Upper lobe of left lung (tissue), 4 donors: ENCODE measurements around the gene OR4S1.

Experiments
- POLR2A ChIP-seq, 4 donors: fragments of 450-650 bp; IDR thresholded peaks; one replicate each; pipeline ENCODE4 v1.5.1; 2016 to 2017; ENCODE audit warnings: antibody characterized with exemption in 4 of 4, mild to moderate bottlenecking in 2 of 4
- POLR2AphosphoS5 ChIP-seq, 2 donors: sonication (generic); formaldehyde crosslinking; IDR thresholded peaks; one replicate each; pipeline ENCODE4 v1.5.1; 2017; ENCODE audit warnings: antibody characterized with exemption in 2 of 2
- TF ChIP-seq, protein P1 (sequence below), 6 experiments: fragments of 450-650 bp in 4 of 6; fragments of 200-600 bp in 2 of 6; sonication (generic) in 2 of 6; IDR thresholded peaks; one replicate each; pipeline ENCODE4 v1.5.1; 2016 to 2019; ENCODE audit warnings: antibody characterized with exemption in 6 of 6

DNA sequence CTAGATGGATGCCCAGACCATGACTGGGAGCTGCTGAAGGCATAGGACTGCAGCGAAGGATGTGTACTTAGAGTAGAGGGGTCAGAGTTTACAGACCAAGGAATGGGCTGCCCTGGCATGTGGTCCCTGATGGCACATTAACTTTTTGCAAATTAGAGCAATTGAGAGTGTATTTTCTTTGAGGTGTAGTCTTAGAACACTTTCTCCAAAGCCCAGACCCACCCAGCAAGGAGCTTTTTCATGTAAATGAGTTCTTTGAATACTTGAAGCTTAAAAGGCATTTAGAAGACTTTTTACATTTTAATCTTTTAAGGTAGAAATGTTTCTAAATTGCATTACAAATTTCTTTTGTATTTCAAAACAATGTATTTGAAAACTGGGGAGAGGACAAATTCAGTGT is 33.4 kb upstream of the OR4S1 start:
- TF ChIP-seq POLR2A (IDR thresholded peaks at IDR 0.05), result no peak
- TF ChIP-seq, protein P1, sequence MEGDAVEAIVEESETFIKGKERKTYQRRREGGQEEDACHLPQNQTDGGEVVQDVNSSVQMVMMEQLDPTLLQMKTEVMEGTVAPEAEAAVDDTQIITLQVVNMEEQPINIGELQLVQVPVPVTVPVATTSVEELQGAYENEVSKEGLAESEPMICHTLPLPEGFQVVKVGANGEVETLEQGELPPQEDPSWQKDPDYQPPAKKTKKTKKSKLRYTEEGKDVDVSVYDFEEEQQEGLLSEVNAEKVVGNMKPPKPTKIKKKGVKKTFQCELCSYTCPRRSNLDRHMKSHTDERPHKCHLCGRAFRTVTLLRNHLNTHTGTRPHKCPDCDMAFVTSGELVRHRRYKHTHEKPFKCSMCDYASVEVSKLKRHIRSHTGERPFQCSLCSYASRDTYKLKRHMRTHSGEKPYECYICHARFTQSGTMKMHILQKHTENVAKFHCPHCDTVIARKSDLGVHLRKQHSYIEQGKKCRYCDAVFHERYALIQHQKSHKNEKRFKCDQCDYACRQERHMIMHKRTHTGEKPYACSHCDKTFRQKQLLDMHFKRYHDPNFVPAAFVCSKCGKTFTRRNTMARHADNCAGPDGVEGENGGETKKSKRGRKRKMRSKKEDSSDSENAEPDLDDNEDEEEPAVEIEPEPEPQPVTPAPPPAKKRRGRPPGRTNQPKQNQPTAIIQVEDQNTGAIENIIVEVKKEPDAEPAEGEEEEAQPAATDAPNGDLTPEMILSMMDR (IDR thresholded peaks at IDR 0.05), result no peak
- no peak for TF ChIP-seq POLR2AphosphoS5 (IDR thresholded peaks at IDR 0.05)
